IPS-NIHi11 (cell line): Measurements from ENCODE around the gene RAB25.
"Not testable (repeated sequence)": the region's sequence is repeated elsewhere in the genome, so short reads cannot be mapped to it uniquely, and the experiment has no call there.

ENCODE experiments used
- DNase-seq: peaks from one replicate; pipeline ENCODE4 v3.0.0; 2012; ENCODE audit warnings: mixed read lengths, low spot score

The RAB25 gene

GRCh38 chr1:156054500-156055280 lies 6.3 kb upstream of the RAB25 start, which contains the start of gene LAMTOR2:
TSS of gene LAMTOR2 (plus strand) at chr1:156054782. CDS start at chr1:156054890, 108 bp downstream.
- DNase-seq = peak; percentile 92

- DNase-seq = no peak
Observed at GRCh38 chr1:156055281-156056048, 5.5 kb upstream of the RAB25 start.

GRCh38 chr1:156056326-156056849 lies 4.6 kb upstream of the RAB25 start:
- no peak for DNase-seq

DNA sequence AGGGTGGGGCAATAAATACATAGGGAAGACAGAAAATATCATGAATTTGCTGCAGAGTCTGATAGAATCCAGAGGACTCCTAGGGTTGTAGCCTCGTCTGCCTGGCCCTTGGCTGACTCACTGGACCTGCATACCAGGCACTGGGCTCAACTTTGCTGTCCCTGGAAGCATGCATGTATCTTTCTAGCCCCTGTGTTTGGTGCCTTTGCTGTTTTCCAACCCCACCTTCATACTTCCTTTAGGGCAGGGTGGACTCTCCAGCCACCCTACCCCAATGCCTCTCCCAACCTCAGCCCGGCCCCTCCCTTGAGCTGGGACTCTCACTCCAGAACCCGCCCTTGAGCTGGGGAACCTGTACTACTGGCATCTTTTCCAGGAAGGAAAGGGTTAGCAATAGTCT lies 1.2 kb downstream of the RAB25 start:
- no peak for DNase-seq

DNA sequence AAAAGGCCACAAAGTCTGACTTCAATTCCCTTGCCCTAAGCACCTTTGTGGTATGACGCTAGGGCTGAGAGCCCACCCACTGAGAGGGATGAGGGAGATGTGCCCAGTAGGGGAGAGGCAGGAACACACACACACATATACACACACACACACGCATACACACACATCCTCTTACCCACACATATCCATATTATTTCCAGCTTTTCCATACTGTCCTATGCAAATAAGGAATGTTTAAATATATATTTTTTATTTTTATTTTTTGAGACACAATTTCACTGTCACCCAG lies 3.0 kb downstream of the RAB25 start:
- DNase-seq = no peak

DNA sequence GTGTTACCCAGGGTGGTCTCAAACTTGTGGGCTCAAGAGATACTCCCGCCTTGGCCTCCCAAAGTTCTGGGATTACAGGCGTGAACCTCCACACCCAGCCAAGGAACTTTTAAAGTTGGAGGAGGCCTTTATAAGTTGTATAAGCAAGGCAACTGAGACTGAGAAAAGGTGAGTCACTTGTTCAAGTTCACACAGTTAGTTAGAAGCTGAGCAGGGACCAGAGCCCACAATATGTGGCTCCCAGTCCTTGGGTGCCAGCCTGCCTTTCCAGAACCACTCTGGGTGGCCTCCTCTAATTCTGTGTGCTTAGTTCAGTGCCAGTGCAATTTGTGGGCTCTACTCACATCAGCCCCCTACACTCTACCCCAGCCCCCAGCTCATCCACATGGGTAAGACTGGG lies 3.7 kb downstream of the RAB25 start:
- DNase-seq = no peak

DNA sequence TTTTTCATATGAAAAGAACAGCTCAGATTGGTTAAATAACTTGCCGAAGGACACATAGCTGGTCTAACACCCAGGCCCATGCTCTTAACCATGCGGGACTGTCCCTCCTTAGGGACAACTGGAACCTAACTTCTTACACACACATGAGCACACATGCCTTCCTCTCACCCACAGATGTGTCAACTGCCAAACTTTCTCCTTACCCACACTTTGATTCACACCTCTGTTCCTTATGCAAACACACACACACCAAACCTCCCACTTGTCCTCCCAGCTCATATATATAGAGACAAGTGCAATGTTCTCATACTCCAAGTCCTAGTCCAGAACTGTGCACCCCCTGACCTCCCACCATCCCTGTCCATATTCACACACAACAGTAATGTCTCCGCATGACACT lies 4.3 kb downstream of the RAB25 start:
- no peak for DNase-seq

- no peak for DNase-seq
Observed at GRCh38 chr1:156065871-156066270, 4.9 kb downstream of the RAB25 start.

- no peak for DNase-seq
Observed at GRCh38 chr1:156067262-156067661, 6.3 kb downstream of the RAB25 start.

DNA sequence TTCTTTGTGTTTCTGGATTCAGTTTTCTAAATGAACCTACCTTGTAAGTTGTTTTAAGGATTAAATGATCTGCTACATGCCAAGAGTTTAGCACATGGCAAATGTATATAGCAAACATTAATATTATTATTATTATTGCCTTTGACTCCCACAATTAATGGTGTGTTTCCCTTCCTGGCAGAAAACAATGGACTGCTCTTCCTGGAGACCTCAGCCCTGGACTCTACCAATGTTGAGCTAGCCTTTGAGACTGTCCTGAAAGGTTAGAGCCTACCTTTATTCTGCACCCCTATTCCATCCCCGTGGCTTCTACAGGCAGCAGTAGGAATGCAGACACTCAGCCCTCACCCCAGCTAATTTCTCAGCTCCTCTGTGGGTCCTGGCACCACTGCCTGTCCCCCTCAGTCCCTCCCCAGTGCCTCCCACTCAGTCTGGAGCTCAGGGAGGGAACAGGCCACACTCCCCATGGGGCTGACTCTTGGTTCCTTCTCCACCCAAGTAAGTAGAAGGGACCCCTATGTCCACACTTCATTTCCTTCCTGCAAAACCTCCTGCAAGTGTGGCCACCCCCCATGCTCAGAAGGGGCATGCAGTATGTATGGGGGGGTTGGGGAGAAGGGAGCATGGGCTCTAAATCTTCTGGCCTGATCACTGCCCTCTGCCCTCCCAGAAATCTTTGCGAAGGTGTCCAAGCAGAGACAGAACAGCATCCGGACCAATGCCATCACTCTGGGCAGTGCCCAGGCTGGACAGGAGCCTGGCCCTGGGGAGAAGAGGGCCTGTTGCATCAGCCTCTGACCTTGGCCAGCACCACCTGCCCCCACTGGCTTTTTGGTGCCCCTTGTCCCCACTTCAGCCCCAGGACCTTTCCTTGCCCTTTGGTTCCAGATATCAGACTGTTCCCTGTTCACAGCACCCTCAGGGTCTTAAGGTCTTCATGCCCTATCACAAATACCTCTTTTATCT lies 8.8 kb downstream of the RAB25 start:
- DNase-seq = no peak

DNA sequence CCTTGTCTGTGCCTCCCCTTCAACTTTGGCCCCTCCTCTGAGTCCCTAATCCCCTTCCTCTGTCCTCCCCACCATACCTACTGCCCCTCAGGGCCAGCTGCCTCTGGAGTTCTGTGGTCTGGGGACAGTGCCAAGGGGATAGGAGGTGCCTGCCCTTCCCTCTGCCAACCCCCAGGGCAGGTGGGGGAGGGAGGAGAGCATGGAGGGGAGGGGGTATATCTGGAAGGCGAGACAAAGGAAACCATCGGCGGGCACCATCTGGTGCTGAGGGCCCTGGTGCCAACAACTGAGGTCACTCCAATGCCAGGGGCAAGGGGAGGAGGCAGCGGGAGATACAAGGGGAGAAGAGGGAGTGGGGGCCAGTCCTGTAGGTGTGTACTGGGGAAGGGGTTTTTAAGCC lies 9.6 kb downstream of the RAB25 start:
- DNase-seq = no peak

DNA sequence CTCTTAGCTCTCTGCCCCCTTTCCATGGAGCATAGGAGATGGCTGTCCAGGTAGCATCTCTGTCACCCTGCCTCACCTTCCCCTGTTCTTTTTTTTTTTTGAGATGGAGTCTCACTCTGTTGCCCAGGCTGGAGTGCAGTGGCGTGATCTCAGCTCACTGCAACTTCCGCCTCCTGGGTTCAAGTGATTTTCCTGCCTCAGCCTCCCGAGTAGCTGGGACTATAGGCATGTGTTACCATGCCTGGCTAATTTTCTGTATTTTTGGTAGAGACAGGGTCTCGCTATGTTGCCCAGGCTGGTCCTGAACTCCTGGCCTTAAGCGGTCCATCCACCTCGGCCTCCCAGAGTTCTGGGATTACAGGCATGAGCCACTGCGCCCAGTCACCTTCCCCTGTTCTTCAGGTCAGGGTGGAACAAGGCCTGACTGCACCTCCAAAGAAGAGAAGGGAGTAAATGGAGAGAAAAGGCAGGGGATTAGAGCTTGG lies 10.4 kb downstream of the RAB25 start:
- not testable (repeated sequence) for DNase-seq

- no peak for DNase-seq
Observed at GRCh38 chr1:156072251-156072650, 11.3 kb downstream of the RAB25 start.

DNA sequence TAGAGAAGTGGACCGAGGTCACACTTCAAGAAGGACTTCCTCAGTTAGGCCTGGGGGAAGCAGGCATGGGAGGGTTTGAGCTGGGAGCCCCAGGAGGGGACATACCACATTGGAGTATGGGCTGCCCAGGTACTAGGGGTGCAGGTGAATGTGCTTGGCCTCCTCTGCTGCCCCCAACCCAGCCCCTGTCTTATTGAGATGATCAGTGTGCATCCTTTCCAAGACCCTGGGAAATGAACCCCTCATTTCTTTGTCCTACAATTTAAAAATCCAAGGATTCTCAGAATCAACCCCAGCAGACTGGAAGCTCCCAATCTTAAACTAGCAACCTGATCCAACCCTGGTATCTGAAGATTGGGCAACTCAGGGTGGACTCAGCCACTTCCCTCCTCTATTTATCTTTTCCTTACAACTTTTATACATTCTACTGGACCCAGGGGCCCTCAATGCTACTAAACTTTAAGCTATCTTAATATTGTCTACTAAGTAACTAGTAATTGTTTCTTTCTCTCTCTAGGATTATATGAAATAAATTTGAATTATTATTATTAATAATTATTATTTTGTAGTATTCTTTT lies 12.2 kb downstream of the RAB25 start:
- DNase-seq = no peak

- peak; percentile 89 for DNase-seq
Observed at GRCh38 chr1:156073740-156074139, 12.8 kb downstream of the RAB25 start.

DNA sequence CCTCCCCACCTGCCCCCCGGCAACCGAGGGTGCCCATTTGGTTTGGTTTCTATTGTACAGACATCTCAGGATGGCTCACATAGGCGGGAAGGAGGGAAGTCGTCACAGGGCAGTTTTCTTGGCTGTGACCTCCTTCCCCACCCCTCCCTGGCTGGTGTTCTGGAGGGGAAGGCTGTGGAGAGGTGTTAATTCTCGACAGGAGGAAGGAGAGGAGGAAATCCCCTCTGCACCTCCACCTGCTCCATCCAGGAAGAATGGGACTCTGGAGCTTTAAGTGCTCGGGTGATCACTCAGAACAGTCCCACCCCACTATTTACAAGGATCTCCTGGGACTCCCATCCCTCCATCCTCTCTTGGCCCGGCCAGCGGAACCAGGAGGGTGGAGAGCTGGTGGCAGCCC lies 13.7 kb downstream of the RAB25 start:
- no peak for DNase-seq

DNA sequence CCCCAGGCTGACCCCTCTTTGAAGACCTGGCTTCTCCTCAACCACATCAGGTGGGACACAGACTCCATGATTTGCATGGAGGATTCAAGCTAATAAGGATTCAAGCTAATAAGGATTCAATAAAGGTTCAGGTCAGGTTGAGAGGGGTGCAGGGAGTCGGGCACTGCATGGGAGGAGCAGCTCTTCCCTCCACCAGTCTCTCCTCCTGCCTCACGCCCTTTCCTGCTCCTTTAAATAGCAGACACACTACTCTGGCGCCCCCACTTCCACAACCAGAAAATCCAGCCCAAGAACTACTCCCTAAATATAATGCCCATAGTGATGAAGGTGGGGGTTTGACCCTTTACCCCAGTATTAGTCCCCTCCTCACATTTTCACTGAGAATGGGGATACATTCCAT lies 14.2 kb downstream of the RAB25 start:
- no peak for DNase-seq

DNA sequence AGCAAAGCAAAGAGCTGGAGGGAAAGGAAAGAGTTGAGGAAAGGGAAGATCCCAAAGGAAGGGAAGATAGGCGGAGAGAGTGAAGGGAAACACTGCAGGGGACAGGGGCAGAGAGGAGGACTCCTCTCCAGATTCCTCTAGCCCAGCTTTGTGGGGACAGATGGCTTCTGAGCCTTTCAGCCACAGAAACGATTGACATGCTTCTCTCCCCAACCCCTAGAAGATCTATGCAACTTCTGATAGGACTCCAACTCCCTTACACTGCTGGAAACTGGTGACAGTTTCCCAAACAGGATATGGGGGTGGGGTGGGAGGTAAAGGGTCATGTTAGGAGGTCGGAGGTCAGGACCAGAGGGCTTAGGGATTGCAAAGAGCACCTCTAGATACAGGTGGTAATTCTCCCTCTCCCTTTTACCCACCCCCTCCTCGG lies 14.8 kb downstream of the RAB25 start:
- DNase-seq = no peak

GRCh38 chr1:156076609-156077429 lies 15.9 kb downstream of the RAB25 start:
- DNase-seq = peak; percentile 41

DNA sequence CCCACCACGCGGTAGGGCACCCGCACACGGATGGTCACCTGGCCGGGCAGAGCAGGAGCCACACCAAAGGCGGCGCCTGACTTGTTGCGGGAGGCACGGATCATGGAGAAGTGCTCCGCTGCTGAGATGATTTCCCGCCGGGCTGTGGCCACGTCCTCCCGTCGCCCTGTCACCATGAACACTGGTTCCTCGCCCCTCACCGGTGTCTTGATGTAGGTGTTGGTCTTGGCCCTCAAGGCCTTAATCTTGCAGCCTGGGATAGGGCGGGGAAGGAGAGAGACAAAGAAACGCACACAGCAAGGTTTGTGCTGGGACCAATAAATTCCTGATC lies 16.4 kb downstream of the RAB25 start:
- no peak for DNase-seq

GRCh38 chr1:156078728-156079127 lies 17.8 kb downstream of the RAB25 start:
- DNase-seq = no peak
